Measurements from ENCODE around the gene ELANE.
"Not testable (repeated sequence)": the region's sequence is repeated elsewhere in the genome, so short reads cannot be mapped to it uniquely, and the experiment has no call there.

DNA sequence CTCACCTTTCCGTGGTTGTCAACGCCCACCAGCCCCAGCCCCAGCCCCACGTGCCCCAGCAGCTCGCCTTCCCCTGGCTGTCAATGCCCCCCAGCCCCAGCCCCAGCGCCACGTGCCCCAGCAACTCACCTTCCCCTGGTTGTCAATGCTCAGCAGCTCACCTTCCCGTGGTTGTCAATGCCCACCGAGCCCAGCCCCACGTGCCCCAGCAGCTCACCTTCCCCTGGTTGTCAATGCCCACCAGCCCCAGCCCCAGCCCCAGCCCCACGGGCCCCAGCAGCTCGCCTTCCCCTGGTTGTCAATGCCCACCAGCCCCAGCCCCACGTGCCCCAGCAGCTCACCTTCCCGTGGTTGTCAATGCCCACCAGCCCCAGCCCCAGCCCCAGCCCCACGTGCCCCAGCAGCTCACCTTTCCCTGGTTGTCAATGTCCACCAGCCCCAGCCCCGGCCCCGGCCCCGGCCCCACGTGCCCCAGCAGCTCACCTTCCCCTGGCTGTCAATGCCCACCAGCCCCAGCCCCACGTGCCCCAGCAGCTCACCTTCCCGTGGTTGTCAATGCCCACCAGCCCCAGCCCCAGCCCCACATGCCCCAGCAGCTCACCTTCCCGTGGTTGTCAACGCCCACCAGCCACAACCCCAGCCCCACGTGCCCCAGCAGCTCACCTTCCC, 26.0 kb downstream of the ELANE start:
- TF ChIP-seq, protein P1, sequence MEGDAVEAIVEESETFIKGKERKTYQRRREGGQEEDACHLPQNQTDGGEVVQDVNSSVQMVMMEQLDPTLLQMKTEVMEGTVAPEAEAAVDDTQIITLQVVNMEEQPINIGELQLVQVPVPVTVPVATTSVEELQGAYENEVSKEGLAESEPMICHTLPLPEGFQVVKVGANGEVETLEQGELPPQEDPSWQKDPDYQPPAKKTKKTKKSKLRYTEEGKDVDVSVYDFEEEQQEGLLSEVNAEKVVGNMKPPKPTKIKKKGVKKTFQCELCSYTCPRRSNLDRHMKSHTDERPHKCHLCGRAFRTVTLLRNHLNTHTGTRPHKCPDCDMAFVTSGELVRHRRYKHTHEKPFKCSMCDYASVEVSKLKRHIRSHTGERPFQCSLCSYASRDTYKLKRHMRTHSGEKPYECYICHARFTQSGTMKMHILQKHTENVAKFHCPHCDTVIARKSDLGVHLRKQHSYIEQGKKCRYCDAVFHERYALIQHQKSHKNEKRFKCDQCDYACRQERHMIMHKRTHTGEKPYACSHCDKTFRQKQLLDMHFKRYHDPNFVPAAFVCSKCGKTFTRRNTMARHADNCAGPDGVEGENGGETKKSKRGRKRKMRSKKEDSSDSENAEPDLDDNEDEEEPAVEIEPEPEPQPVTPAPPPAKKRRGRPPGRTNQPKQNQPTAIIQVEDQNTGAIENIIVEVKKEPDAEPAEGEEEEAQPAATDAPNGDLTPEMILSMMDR (conservative IDR thresholded peaks at IDR 0.05 in 1 of 2, IDR thresholded peaks at IDR 0.05 in 1 of 2; ENCODE audit: low read depth in 1 of 2, low read length in 2 of 2) = not testable (repeated sequence)
- not testable (repeated sequence) for TF ChIP-seq EZH2 (IDR thresholded peaks at IDR 0.05; ENCODE audit: low read length, missing control alignments)
